ENCODE results near the gene CHRNA4.

GRCh38 chr20:63351811-63352591 is 9.1 kb downstream of the CHRNA4 start:
- TF ChIP-seq, protein P1, sequence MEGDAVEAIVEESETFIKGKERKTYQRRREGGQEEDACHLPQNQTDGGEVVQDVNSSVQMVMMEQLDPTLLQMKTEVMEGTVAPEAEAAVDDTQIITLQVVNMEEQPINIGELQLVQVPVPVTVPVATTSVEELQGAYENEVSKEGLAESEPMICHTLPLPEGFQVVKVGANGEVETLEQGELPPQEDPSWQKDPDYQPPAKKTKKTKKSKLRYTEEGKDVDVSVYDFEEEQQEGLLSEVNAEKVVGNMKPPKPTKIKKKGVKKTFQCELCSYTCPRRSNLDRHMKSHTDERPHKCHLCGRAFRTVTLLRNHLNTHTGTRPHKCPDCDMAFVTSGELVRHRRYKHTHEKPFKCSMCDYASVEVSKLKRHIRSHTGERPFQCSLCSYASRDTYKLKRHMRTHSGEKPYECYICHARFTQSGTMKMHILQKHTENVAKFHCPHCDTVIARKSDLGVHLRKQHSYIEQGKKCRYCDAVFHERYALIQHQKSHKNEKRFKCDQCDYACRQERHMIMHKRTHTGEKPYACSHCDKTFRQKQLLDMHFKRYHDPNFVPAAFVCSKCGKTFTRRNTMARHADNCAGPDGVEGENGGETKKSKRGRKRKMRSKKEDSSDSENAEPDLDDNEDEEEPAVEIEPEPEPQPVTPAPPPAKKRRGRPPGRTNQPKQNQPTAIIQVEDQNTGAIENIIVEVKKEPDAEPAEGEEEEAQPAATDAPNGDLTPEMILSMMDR (conservative IDR thresholded peaks at IDR 0.05; ENCODE audit: low read length) = no peak
- no peak for TF ChIP-seq EZH2phosphoT487 (IDR thresholded peaks at IDR 0.05; ENCODE audit: borderline replicate concordance)

All from Loucy (cell line).